Right renal pelvis (tissue), 4 donors: ENCODE measurements around the gene CHTOP. TPM values are rescaled to one million over a fixed set of nuclear protein-coding genes. Genes with fewer than 3 reads are reported as not detected.
A peak's percentile ranks its signal among the peaks of the same experiment; 100 is the strongest.
"Not testable (repeated sequence)": the region's sequence is repeated elsewhere in the genome, so short reads cannot be mapped to it uniquely, and the experiment has no call there.

Experiments
- DNase-seq, 4 donors: peaks; one replicate each; pipeline ENCODE4 v3.0.0-alpha.2; 2013; ENCODE audit warnings: low read depth in 4 of 4, low spot score in 3 of 4, missing footprints in 1 of 4
- polyA plus RNA-seq, 4 donors: library from polyadenylated mRNA; unstranded; fragments of 120-200 nt; gene quantifications; one replicate each; pipeline ENCODE4 v1.2.1, GENCODE V29; 2013; ENCODE audit not compliant: insufficient read length in 4 of 4

CHTOP gene
- polyA plus RNA-seq, 4 donors, result 124 to 131 (median 127) TPM

- DNase-seq, result peak in 3 of 4 donors; percentile 82 to 86 (median 82)
Observed at GRCh38 chr1:153658400-153659174, 24.7 kb downstream of the CHTOP start, which contains the start of gene SNAPIN. Gene SNAPIN (plus strand): TSS chr1:153658703. CDS start chr1:153658744, 41 bp downstream.

GRCh38 chr1:153659175-153659534 is 25.3 kb downstream of the CHTOP start:
- DNase-seq, result no peak

- DNase-seq, result no peak
Observed at GRCh38 chr1:153659656-153660055, 25.8 kb downstream of the CHTOP start.

- DNase-seq, result no peak
Observed at GRCh38 chr1:153661111-153661708, 27.3 kb downstream of the CHTOP start.

GRCh38 chr1:153662269-153662668 is 28.4 kb downstream of the CHTOP start:
- DNase-seq, result no peak

GRCh38 chr1:153663211-153663610 is 29.3 kb downstream of the CHTOP start:
- no peak for DNase-seq

GRCh38 chr1:153667439-153667838 is 33.6 kb downstream of the CHTOP start:
- DNase-seq, result no peak

- DNase-seq, result not testable (repeated sequence)
Observed at GRCh38 chr1:153668672-153669071, 34.8 kb downstream of the CHTOP start.

- no peak for DNase-seq
Observed at GRCh38 chr1:153669606-153670005, 35.7 kb downstream of the CHTOP start.

GRCh38 chr1:153670257-153670858 is 36.5 kb downstream of the CHTOP start:
- DNase-seq, result no peak

- peak; percentile 97 to 99 (median 98) for DNase-seq
Observed at GRCh38 chr1:153670859-153671627, 37.2 kb downstream of the CHTOP start, which contains the start of gene ILF2. Gene ILF2 (minus strand): TSS chr1:153670993. CDS start chr1:153670922, 71 bp downstream.

GRCh38 chr1:153671628-153672353 is 37.9 kb downstream of the CHTOP start:
- not testable (repeated sequence) for DNase-seq

- no peak for DNase-seq
Observed at GRCh38 chr1:153673511-153673910, 39.6 kb downstream of the CHTOP start.

- DNase-seq, result no peak
Observed at GRCh38 chr1:153677718-153678518, 44.1 kb downstream of the CHTOP start.

- DNase-seq, result no peak
Observed at GRCh38 chr1:153678519-153679336, 44.9 kb downstream of the CHTOP start, which contains the start of gene NPR1. Gene NPR1 (plus strand): TSS chr1:153678688. CDS start chr1:153679109, 421 bp downstream.

- no peak for DNase-seq
Observed at GRCh38 chr1:153679337-153680119, 45.7 kb downstream of the CHTOP start.

- DNase-seq, result no peak
Observed at GRCh38 chr1:153680120-153680403, 46.2 kb downstream of the CHTOP start.

- no peak for DNase-seq
Observed at GRCh38 chr1:153682730-153683129, 48.9 kb downstream of the CHTOP start.
